GM18873 (cell line): ENCODE measurements around the gene MT1F.
"Not testable (repeated sequence)": the region's sequence is repeated elsewhere in the genome, so short reads cannot be mapped to it uniquely, and the experiment has no call there.

Experiments
- ATAC-seq: cut with Tn5 transposase; IDR thresholded peaks from one replicate; pipeline ENCODE4 v1.9.1; 2021; ENCODE audit warnings: mild to moderate bottlenecking, moderate library complexity, moderate number of reproducible peaks; ENCODE audit not compliant: unreplicated experiment, low FRiP score

MT1F gene

DNA sequence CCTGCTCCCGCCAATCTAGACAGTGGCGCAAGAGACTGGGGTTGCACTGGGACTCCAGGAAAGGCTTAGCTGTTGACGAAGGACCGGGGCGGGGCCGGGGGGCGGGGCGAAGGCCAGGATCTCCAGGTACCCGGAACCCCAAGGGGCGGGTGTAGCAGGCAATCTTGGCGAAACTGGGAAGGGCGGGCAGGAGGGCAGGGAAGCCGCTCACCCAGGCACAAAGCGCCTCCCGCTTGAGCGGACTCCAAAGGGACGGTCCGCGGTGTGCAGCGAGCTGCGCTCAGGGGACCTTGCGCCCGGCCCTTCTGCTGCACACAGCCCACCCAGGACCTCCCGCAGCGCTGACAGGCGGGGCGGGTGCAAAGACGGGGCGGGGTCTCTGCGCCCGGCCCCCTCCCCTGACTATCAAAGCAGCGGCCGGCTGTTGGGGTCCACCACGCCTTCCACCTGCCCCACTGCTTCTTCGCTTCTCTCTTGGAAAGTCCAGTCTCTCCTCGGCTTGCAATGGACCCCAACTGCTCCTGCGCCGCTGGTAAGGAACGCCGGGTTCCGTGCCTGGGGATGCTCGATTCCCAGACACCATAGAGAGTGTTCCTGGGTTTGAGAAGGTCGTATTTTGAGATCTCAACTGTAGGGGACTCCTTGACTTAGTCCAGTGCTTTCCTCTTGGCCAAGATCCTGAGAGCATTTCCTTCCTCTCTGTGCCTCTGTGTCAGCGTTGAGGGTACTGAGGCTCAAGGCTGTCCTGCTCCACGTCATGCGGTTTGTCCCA, at the start of gene MT1F:
MT1F (plus strand) TSS at position 405 of the 772 bp plus-strand sequence; CDS start at position 505, 100 bp downstream.
- no peak for ATAC-seq

DNA sequence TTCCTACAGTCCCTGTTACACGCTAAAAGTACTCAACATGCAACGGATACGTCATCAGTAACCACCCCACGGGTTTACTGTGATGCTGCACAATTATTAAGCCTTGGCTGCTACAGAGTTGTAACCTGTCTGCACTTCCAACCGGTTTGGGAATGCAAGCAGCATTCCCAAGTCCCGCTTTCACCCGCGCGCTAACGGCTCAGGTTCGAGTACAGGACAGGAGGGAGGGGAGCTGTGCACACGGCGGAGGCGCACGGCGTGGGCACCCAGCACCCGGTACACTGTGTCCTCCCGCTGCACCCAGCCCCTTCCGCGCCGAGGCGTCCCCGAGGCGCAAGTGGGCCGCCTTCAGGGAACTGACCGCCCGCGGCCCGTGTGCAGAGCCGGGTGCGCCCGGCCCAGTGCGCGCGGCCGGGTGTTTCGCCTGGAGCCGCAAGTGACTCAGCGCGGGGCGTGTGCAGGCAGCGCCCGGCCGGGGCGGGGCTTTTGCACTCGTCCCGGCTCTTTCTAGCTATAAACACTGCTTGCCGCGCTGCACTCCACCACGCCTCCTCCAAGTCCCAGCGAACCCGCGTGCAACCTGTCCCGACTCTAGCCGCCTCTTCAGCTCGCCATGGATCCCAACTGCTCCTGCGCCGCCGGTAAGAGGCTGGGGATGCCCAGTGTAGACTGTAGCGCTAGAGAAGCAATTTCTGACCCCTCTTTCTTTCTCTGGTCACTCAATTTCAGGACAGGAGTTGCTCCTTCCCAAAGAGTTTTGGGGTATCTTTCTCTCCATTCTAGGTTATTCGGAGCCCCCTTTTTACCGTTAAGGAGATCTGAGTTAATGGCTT, 49.5 kb upstream of the MT1F start, which contains the start of gene MT2A:
MT2A (plus strand) TSS at position 542 of the 833 bp plus-strand sequence; CDS start at position 614, 72 bp downstream.
- ATAC-seq = peak; percentile 77

DNA sequence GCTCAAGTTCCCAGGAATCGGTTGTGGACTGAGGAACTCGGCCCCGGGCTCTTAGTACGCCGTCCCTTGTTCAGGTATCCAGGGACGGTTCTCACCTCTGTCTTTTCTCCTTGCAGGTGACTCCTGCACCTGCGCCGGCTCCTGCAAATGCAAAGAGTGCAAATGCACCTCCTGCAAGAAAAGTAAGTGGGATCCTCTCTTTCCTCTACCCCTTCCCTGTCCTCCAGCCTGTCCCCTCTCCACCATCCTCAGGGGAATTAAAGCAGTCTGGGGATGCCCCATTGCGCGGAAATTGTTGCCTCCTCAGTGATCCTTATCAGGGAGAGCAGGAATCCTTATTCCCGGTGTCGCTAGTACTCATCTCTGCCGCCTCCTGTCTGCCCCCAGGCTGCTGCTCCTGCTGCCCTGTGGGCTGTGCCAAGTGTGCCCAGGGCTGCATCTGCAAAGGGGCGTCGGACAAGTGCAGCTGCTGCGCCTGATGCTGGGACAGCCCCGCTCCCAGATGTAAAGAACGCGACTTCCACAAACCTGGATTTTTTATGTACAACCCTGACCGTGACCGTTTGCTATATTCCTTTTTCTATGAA, 48.8 kb upstream of the MT1F start:
- ATAC-seq = no peak

DNA sequence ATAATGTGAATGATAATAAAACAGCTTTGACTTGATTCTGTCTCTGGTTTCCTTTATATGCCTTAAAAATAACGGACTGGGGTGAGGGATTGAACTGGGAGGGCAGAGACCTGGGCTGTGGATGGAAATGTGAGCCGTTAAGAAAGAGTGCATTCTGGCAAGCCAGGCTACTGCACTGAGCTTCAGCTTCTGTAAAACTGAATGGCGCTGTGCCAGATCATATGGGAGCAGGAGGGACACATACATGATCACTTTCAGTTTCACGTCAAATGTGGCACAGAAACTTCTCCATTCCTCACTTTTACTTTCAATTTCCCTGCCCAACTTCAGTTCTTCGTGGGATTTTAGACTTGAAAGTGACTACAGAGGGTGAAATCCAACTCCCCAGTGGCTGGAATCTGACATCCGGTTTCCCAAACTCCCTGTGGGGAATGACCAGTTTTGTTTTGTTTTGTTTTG, 48.3 kb upstream of the MT1F start:
- no peak for ATAC-seq

DNA sequence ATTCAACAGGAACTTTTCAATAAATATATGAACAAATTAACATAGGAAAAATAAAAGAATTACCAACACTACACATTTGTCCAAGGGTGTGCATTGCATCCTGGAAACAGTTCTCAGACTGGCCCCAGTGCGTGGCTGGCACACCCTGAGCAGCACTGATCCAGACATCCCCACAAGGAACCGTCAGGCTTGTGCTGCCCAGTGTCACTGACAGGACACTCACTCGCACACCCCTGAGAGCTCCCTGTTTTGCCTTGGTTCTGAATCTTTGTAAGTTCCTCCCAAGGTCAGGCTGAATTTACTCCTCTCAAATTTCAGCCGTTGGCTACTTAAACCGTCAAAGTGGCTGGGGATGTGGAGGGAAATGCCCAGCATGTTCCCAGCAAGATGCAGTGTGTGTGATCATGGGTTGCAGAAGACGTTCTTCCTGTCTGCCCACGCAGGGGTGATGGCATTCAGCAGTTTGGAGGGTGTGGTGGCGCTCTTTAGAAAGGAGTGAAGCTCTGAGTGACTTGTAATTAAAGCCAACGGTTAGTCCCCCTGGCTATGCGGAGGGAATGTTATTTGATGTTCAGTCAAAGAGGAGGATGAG, 47.6 kb upstream of the MT1F start:
- ATAC-seq = no peak

DNA sequence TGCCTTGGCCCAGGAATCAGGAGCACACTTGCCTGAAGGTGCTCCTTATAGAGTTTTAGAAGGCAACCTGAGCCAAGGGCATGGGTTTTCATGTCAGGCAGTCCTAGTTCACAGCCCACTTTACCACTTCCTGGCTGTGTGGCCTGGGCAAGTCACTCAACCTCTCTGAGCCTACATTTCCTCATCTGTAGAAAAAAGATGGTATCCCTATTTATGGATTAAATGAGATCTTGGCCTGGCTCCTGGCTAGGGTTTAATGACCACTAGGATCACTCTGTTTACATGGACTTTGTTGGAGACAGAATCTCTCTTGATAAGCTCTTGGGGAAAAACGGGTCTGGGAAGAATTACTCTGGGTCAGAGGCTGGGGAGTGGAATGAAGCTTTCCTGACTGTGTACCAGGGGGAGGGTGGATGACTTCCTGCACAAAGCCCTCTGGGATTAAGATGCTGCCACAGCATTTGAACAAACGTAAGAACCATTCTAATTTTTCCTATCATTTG, 47.1 kb upstream of the MT1F start:
- no peak for ATAC-seq

DNA sequence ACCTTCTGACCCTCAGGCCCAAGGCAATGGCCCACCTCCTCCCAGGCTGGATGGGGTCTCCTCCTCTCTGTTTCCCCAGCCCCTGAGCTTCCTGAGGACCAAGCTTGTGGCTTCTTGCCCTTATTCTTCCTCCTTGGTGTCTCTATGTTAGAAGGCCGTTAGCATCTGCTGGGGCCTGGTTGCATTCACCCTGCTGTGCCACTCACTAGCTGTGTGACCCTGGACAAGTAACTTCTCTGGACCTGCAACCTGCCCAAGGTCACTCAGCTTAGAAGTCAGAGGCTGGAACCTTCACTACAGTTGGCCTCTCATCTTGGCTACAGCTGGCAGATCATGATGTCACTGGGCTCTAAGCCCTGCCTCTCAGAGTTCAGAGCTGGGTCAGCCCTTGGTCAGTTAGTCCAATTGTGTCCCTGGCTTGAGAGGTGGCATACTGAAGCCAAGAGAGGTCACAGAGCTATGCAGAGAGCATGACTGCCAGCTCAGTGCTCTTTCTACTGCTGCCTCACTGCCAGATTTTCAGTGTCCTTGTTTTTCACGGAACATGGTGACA, 46.4 kb upstream of the MT1F start:
- ATAC-seq = no peak

DNA sequence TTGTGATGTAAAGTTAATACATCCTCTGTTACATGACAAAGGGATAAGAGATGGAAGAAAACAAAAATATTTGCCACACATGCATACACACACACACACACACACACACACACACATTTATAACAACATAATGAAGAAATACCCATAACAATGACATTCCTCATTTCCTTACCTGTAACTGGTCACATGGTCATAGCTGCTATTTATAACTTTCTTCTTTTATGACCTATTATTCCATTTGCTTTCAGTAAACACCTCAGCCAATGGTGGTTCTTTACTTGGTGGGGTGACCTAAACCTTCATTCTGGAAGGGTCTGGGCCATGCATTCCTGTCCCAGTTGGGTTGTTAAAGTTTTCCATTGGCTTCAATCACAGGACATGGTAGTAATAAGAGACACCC, 44.1 kb upstream of the MT1F start:
- no peak for ATAC-seq

DNA sequence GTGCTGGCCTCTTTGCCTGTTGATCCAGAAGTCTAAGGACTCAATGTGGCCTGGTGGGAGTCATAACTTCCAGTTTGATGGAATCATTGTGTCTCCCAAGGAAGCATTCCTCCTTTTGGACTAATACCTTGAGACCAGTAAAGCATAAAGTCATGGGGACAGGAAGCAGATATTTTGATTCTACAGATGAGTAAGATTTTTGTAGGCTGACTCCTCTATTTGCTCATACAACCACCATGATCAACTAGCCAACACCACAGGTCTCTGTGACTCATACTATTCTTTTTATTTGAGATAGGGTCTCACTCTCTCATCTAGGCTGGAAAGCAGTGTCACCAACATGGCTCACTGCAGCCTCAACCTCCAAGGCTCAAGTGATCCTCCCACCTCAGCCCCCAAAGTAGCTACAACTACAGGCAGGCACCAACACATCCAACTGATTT, 43.2 kb upstream of the MT1F start:
- no peak for ATAC-seq

DNA sequence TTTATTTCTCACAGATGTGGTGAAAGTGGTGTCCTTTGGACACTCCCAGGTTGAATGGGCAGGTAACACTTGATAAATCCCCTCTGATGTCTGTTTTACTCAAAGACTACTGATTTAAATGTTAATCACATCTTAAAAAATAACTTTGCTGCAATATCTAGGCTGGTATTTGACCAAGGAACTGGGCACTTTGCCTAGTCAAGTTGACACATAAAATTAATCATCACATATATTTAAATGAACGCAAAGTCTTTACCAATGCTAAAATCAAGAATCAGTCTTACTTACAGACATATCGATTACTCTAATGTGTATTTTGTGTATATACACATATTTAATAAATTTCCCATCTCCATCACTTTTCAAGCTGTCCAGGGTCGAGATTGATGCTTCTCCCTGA, 42.4 kb upstream of the MT1F start:
- ATAC-seq = no peak

DNA sequence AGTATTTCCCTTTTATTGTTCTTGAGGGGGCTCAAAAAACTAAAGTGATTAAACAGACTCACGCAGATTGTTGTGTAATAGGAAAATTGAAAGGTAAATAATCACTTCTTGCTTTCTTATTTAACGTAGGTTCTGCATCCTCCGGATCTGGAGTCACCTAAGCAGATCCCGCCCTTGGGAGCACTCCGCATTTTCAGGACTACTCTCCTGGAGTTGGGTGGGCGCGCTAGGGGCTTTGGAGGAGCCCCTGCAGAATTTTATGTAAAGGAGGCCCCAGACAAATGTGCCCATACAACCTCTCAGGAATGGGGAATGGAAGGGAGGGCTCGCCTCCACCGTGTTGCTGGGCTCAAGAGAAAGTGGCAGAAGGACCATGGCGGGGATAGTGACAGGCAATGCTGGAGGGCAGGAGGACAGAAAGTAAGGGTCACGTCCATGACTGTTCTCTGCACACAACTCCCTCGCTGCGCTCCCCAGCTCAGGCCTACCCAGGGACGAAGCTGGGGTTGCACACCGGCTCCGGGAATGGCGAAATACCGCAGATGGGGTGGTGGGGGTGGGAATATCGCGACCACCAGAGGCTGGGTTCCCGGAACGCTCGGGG, 41.0 kb upstream of the MT1F start:
- ATAC-seq = no peak

DNA sequence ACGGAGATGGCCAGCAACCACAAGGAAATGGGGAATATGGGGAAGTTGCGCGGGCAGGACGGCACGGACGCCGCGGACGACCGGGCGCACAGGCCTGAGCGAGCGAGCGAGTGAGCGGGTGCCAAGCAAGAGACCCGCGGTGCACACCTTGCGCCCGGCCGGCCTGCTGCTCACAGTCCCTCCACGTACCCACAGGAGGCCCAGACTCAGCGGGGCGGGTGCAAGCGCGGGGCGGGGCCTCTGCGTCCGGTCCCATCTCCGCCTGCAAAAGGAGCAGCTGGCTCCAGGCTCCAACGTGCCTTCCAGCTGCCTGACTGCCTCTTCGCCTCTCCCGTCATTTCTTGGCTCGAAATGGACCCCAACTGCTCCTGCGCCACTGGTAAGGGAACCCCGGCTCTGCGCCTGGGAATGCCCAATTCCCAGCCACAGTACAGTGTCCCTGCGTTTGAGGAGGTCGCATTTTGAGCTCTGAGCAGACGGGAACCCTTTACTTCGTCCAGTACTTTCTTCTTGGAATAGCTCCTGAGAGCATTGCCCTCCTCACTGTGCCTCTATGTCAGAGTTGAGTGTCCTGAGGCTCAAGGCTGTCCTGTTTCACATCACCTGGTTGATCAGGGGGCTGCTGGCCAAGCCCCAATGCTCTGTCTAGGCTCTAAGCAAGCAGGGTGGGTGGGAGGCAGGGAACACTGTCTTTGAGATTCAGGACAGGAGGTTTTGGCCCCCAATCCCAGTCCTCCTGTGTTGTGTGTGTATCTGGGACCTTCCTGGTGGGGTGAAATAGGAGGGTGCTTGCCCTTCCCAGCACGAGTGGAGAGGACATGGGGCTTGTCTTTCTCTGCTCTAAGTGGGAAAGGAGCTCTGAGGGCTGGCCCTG, 40.3 kb upstream of the MT1F start:
- ATAC-seq = no peak

DNA sequence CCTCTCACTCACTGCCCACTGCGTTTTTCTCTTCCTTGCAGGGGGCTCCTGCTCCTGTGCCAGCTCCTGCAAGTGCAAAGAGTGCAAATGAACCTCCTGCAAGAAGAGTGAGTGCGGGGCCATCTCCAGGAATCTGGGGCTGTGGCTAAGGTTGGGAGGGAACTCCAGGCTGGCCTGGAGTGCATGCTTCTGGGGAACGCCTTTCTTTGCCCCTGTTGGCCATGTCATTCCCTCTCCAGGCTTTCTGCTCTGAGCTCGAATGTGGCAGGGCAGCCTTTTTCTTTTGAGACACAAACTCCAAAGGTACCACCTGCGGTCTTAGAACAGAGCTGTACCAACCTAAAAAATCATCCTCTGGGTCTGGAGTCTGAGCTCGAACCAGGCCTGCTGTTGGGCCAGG, 39.6 kb upstream of the MT1F start:
- ATAC-seq = no peak

DNA sequence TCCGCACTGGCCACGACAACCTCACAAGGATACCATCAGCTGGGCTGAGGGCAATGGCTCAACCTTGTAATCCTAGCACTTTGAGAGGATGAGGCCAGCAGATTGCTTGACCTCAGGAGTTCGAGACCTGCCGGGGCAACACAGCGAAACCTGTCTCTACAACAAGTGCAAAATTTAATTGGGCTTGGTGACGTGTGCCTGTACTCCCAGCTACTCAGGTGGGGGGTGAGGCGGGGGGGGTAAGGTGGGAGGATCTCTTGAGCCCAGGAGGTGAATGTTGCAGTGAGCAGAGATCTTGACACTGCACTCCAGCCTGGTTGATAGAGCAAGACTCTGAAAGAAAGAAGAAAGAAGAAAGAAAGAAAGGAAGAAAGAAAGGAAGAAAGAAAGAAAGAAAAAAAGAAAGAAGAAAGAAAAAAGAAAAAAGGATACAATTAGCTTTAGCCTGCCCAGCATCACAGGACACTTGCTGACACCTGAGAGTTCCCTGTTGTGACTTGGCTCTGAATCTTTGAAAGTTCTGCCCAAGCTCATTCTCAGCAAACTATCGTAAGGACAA, 37.3 kb upstream of the MT1F start:
- ATAC-seq = no peak

DNA sequence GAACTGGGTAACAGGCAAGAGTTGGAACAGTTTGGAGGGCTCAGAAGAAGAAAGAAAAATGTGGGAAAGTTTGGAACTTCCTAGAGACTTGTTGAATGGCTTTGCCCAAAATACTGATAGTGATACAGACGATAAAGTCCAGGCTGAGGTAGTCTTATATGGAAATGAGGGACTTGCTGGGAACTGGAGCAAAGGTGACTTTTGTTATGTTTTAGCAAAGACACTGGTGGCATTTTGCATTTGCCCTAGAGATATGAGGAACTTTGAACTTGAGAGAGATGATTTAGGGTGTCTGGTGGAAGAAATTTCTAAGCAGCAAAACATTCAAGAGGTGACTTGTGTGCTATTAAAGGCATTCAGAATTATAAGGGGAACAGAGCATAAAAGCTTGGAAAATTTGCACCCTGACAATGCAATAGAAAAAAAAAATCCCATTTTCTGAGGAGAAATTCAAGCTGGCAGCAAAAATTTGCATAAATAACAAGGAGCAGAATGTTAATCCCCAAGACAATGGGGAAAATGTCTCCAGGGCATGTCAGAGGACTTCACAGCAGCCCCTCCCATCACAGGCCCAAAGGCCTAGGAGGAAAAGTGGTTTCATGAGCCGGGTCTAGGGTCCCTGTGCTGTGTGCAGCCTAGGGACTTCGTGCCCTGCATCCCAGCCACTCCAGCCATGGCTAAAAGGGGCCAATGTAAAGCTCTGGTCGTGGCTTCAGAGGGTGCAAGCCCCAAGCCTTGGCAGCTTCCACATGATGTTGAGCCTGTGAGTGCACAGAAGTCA, 35.9 kb upstream of the MT1F start:
- ATAC-seq = not testable (repeated sequence)

DNA sequence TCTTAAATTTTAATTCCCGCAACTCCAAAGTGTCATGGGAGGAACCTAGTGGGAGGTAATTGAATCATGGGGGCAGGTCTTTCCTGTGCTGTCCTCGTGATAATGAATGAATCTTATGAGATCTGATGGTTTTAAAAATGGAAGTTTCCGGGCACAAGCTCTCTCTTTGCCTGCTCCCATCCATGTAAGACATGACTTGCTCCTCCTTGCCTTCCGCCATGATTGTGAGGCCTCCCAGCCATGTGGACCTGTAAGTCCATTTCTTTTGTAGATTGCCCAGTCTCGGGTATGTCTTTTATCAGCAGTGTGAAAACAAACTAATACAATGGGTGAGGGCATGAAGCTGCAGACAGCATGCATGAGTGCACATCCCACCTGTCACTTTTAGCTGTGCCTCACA, 34.6 kb upstream of the MT1F start:
- ATAC-seq = not testable (repeated sequence)

DNA sequence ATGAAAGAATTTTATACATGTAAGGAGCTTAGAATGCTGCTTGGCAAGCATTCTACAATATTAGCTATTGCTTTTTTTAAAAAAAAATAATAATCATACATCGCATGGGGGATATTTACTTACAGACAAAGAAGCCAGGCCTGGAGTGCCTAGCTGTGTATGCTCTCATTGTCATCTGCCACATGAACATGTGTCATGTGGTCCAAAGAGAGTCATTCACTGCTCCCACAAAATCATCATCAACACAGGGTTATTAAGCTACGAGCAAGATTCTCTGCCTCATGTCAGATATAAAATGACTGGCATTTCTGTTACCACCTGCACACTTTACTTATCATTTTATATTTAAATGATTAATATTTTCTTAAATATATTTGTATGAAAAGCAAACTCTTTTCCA, 34.1 kb upstream of the MT1F start:
- no peak for ATAC-seq
